GM18526 (cell line): Measurements from ENCODE around the gene C4orf50.

ENCODE experiments used
- POLR2A ChIP-seq: IDR thresholded peaks from 3 replicates; pipeline ENCODE4 v1.6.1; 2011; ENCODE audit not compliant: insufficient read length; ENCODE audit errors: extremely low read depth

The C4orf50 gene

GRCh38 chr4:6018331-6018730 is at the start of gene C4orf50:
TSS of gene C4orf50 (minus strand) at chr4:6018431.
- no peak for TF ChIP-seq POLR2A

- TF ChIP-seq POLR2A, result no peak
Observed at GRCh38 chr4:6065934-6066590, 47.8 kb upstream of the C4orf50 start.

GRCh38 chr4:6065166-6065565 is 46.9 kb upstream of the C4orf50 start:
- no peak for TF ChIP-seq POLR2A

- TF ChIP-seq POLR2A, result no peak
Observed at GRCh38 chr4:6064383-6064782, 46.2 kb upstream of the C4orf50 start.

- no peak for TF ChIP-seq POLR2A
Observed at GRCh38 chr4:6063684-6064083, 45.5 kb upstream of the C4orf50 start.

GRCh38 chr4:6062133-6062532 is 43.9 kb upstream of the C4orf50 start:
- TF ChIP-seq POLR2A, result no peak

- TF ChIP-seq POLR2A, result no peak
Observed at GRCh38 chr4:6059375-6059805, 41.2 kb upstream of the C4orf50 start.

- TF ChIP-seq POLR2A, result no peak
Observed at GRCh38 chr4:6058531-6059374, 40.5 kb upstream of the C4orf50 start.

GRCh38 chr4:6056976-6057766 is 38.9 kb upstream of the C4orf50 start:
- TF ChIP-seq POLR2A, result no peak

GRCh38 chr4:6055436-6055835 is 37.2 kb upstream of the C4orf50 start:
- no peak for TF ChIP-seq POLR2A

GRCh38 chr4:6055030-6055429 is 36.8 kb upstream of the C4orf50 start:
- TF ChIP-seq POLR2A, result no peak

- no peak for TF ChIP-seq POLR2A
Observed at GRCh38 chr4:6054162-6054922, 36.1 kb upstream of the C4orf50 start.

- no peak for TF ChIP-seq POLR2A
Observed at GRCh38 chr4:6052679-6053078, 34.4 kb upstream of the C4orf50 start.

- TF ChIP-seq POLR2A, result no peak
Observed at GRCh38 chr4:6050551-6050950, 32.3 kb upstream of the C4orf50 start.

GRCh38 chr4:6049985-6050384 is 31.8 kb upstream of the C4orf50 start:
- TF ChIP-seq POLR2A, result no peak
